Caco-2 (cell line): ENCODE data around the gene MREG. TPM values are rescaled to one million over a fixed set of nuclear protein-coding genes. Genes with fewer than 3 reads are reported as not detected.
"Not testable (repeated sequence)": the region's sequence is repeated elsewhere in the genome, so short reads cannot be mapped to it uniquely, and the experiment has no call there.

Experiments
- BruUV-seq: library from RNA; stranded (reverse); fragments of 400-500 nt; replicated peaks from 2 replicates; lab custom pipeline; 2021; lab: Mats Ljungman, UMichigan
- CTCF ChIA-PET: fragments of 300-600 bp; sonication (Branson Sonifier 250); formaldehyde crosslinking; loops from one replicate; lab custom pipeline; 2022; ENCODE audit warnings: antibody characterized with exemption; lab: Charles Lee
- POLR2A ChIA-PET: fragments of 300-600 bp; sonication (Branson Sonifier 250); formaldehyde crosslinking; loops from one replicate; lab custom pipeline; 2022; ENCODE audit warnings: antibody characterized with exemption; lab: Charles Lee
- DNase-seq, 2 experiments: peaks; one replicate each; pipeline versions ENCODE4 v3.0.0 to v3.0.0-alpha.2; 2020 to 2022
- H3K27me3 ChIP-seq: replicated peaks from 2 replicates; pipeline ENCODE4 v1.6.0; 2011; ENCODE audit warnings: low read length; ENCODE audit not compliant: control insufficient read depth, insufficient read depth
- H3K36me3 ChIP-seq: 2 replicates; pipeline ENCODE4 v1.5.1; 2011; ENCODE audit warnings: low read length; ENCODE audit not compliant: control insufficient read depth, insufficient read depth
- H3K4me1 ChIP-seq: fragments of 250-450 bp; sonication (Bioruptor Pico); 2 replicates; pipeline ENCODE4 v1.5.1; 2020; ENCODE audit warnings: mild to moderate bottlenecking
- H3K4me3 ChIP-seq: 2 replicates; pipeline ENCODE4 v1.5.1; 2011; ENCODE audit warnings: low read depth, mild to moderate bottlenecking, control low read depth, low read length
- H3K9me3 ChIP-seq: fragments of 250-450 bp; sonication (Bioruptor Pico); 2 replicates; pipeline ENCODE4 v1.5.1; 2020; ENCODE audit warnings: mild to moderate bottlenecking, moderate library complexity
- H3K27ac Mint-ChIP-seq: one replicate; pipeline ENCODE4 v1.8.0; 2022; ENCODE audit warnings: mixed read lengths; ENCODE audit not compliant: unreplicated experiment
- H3K27me3 Mint-ChIP-seq: one replicate; pipeline ENCODE4 v1.8.0; 2022; ENCODE audit warnings: mixed read lengths; ENCODE audit not compliant: insufficient read depth, unreplicated experiment
- H3K36me3 Mint-ChIP-seq: one replicate; pipeline ENCODE4 v1.8.0; 2022; ENCODE audit warnings: mild to moderate bottlenecking, mixed read lengths; ENCODE audit not compliant: insufficient read depth, unreplicated experiment
- H3K4me1 Mint-ChIP-seq: one replicate; pipeline ENCODE4 v1.8.0; 2022; ENCODE audit warnings: low read depth, mixed read lengths; ENCODE audit not compliant: unreplicated experiment
- H3K4me3 Mint-ChIP-seq: one replicate; pipeline ENCODE4 v1.8.0; 2022; ENCODE audit warnings: mild to moderate bottlenecking, moderate library complexity, mixed read lengths; ENCODE audit not compliant: unreplicated experiment
- H3K9me3 Mint-ChIP-seq: one replicate; pipeline ENCODE4 v1.8.0; 2022; ENCODE audit warnings: mixed read lengths; ENCODE audit not compliant: unreplicated experiment
- CTCF ChIP-seq, 2 experiments: fragments of 200-600 bp in 1 of 2; IDR thresholded peaks; 1 replicate in 1 of 2; 2 replicates in 1 of 2; pipeline versions ENCODE4 v1.5.1 to v1.8.0; 2011 to 2022; ENCODE audit warnings: antibody characterized with exemption in 1 of 2, control low read depth in 1 of 2, inconsistent platforms in 1 of 2, low read depth in 1 of 2, low read length in 1 of 2, mild to moderate bottlenecking in 1 of 2, moderate library complexity in 1 of 2; ENCODE audit not compliant: insufficient read depth in 1 of 2, severe bottlenecking in 1 of 2, unreplicated experiment in 1 of 2
- intact Hi-C: fragments of 100-400 bp; cut with micrococcal nuclease; formaldehyde crosslinking; loops from one replicate; pipeline ENCODE4 v1.10.0; 2022; ENCODE audit not compliant: unreplicated experiment
- total RNA-seq: library from RNA; stranded (reverse); gene quantifications from 2 replicates; pipeline ENCODE4 v1.2.3, GENCODE V29; 2022

MREG gene
- total RNA-seq, 1 experiment from 2014 or later: 43.8 TPM

- Mint-ChIP-seq H3K27me3 (no peaks in the 10 kb centered on the region), H3K27ac (no peak overlapping the region), H3K4me3 (no peak overlapping the region), H3K36me3 (peaks cover 13% of the 10 kb centered on the region), H3K9me3 (peaks cover 19% of the 10 kb centered on the region), H3K4me1 (no peaks in the 10 kb centered on the region)
- TSS peak; percentile 25 for BruUV-seq
- ChIA-PET POLR2A (no interaction called here), CTCF (no interaction called here)
- intact Hi-C loops: no loop called here
- DNase-seq: no peak
- Histone ChIP-seq H3K4me1 (no peaks in the 10 kb centered on the region), H3K9me3 (no peaks in the 10 kb centered on the region; the same call in 1 of the 2 replicates), H3K27me3 (no peaks in the 10 kb centered on the region), H3K4me3 (no peak overlapping the region), H3K36me3 (peaks cover 1% of the 10 kb centered on the region; the same call in 1 of the 2 replicates)
- TF ChIP-seq CTCF (IDR thresholded peaks at IDR 0.05; ENCODE audit: insufficient read depth in 1 of 2, low read depth in 1 of 2, low read length in 1 of 2, severe bottlenecking in 1 of 2, unreplicated experiment in 1 of 2): no peak
These were observed 18.4 kb downstream of the MREG start for GRCh38 chr2:215994911-215995310.

- H3K27me3 ChIP-seq, H3K36me3 ChIP-seq, H3K4me1 ChIP-seq, CTCF ChIA-PET, H3K9me3 ChIP-seq, H3K4me3 Mint-ChIP-seq, POLR2A ChIA-PET, BruUV-seq, H3K27ac Mint-ChIP-seq, H3K27me3 Mint-ChIP-seq, H3K4me3 ChIP-seq, intact Hi-C loops, H3K4me1 Mint-ChIP-seq: not testable (repeated sequence)
- DNase-seq: peak; percentile 51 to 52
- Mint-ChIP-seq H3K9me3 (peaks cover 52% of the 10 kb centered on the region), H3K36me3 (peaks cover 17% of the 10 kb centered on the region)
These were observed 24.7 kb downstream of the MREG start for GRCh38 chr2:215988556-215989207.

GRCh38 chr2:215985257-215985656 is 28.1 kb downstream of the MREG start:
- Mint-ChIP-seq H3K27me3 (no peaks in the 10 kb centered on the region), H3K36me3 (peaks cover 13% of the 10 kb centered on the region), H3K27ac (no peak overlapping the region), H3K9me3 (peaks cover 40% of the 10 kb centered on the region), H3K4me3 (no peak overlapping the region), H3K4me1 (no peaks in the 10 kb centered on the region)
- H3K9me3 ChIP-seq: no peaks in the 10 kb centered on the region; the same call in 1 of the 2 replicates
- H3K27me3 ChIP-seq: no peaks in the 10 kb centered on the region
- intact Hi-C loops: no loop called here
- no TSS peak for BruUV-seq
- ChIA-PET CTCF (interaction anchor here (0.5 kb wide), 1 partner anchor 98 kb away, joined by 3 read pairs; no protein-coding TSS in a partner anchor), POLR2A (no interaction called here)
- H3K36me3 ChIP-seq: peaks cover 2% of the 10 kb centered on the region; the same call in 1 of the 2 replicates
- no peak overlapping the region for H3K4me3 ChIP-seq
- no peak for DNase-seq
- H3K4me1 ChIP-seq: no peaks in the 10 kb centered on the region
- no peak for TF ChIP-seq CTCF (IDR thresholded peaks at IDR 0.05; ENCODE audit: insufficient read depth in 1 of 2, low read depth in 1 of 2, low read length in 1 of 2, severe bottlenecking in 1 of 2, unreplicated experiment in 1 of 2)
